Endothelial cell of hepatic sinusoid (primary cell): Measurements from ENCODE around the gene GSTM3.
"Not testable (repeated sequence)": the region's sequence is repeated elsewhere in the genome, so short reads cannot be mapped to it uniquely, and the experiment has no call there.

Experiments
- in situ Hi-C: cut with HindIII; loops from 2 replicates; pipeline ENCODE4 v1.10.0; 2017; ENCODE audit warnings: low sequenced_read_pairs

The GSTM3 gene

DNA sequence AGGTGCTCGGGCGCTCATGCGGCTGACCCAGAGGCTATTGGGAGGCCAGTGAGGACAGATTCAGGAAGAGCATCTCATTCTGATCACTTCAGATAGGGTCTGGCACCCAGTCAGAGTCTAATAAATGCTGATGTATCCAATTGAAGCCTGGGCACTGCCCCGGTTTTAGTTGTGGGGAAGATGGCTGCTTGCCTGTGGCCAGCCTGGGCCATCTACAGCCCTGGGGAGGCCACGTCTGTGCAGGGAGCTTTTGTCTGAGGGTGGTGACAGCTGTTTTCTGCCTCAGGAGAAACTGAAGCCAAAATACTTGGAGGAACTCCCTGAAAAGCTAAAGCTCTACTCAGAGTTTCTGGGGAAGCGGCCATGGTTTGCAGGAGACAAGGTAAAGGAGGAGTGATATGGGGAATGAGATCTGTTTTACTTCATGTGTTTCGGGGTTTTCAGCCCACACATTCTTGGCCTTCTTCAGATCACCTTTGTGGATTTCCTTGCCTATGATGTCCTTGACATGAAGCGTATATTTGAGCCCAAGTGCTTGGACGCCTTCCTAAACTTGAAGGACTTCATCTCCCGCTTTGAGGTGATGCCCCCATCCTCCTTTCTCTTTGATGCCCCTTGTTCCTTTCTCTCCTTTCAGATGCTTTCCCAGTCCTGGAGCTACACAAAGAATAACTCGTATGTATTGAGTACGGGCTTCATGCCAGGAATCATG, 26.0 kb downstream of the GSTM3 start:
- in situ Hi-C loops, result no loop called here

DNA sequence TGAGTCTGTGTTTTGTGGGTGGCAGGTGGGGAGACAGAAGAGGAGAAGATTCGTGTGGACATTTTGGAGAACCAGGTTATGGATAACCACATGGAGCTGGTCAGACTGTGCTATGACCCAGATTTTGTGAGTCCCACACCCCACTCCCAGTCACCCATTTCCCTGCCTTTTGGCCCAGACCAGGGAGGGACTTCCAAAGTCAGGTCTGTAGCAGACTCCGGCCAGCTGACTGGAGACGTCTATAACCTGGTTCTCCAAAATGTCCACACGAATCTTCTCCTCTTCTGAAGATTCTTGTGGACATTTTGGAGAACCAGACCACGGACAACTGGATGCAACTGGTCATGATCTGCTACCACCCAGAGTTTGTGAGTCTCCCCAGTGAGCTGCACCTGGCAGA, 27.2 kb downstream of the GSTM3 start:
- in situ Hi-C loops, result no loop called here

GRCh38 chr1:109712321-109712864, 28.4 kb downstream of the GSTM3 start:
- in situ Hi-C loops, result no loop called here

DNA sequence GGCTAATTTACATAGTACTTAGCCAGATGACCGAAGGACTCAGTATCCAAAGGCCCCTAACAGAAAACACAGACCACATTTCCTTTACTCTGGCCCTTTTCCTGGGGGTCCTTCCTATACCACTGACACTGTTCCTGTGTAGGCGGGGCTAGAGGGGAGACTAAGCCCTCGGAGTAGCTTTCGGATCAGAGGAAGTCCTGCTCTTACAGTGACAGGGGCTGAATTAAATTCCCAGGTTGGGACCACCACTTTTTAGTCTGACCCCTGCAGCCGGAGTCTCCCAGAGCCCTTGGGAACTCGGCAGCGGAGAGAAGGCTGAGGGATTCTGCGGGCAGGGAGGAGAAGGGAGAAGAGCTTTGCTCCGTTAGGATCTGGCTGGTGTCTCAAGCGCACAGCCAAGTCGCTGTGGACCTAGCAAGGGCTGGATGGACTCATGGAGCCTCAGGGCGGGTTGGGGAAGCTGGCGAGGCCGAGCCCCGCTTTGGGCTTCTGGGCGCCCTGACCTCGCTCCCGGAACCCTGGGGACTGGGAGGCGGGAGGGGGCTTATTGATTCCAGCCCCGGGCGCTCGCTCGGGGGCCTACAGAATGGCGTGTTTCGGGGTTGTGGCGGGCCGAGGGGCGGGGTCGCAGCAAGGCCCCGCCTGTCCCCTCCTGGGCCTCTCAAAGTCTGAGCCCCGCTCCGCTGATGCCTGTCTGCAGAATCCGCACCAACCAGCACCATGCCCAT, 29.1 kb downstream of the GSTM3 start, which contains the start of gene GSTM5:
Gene GSTM5, plus strand, starts transcription at position 659 of the 728 bp plus-strand sequence. Its CDS starts 62 bp downstream, at position 721.
- in situ Hi-C loops, result not testable (repeated sequence)

DNA sequence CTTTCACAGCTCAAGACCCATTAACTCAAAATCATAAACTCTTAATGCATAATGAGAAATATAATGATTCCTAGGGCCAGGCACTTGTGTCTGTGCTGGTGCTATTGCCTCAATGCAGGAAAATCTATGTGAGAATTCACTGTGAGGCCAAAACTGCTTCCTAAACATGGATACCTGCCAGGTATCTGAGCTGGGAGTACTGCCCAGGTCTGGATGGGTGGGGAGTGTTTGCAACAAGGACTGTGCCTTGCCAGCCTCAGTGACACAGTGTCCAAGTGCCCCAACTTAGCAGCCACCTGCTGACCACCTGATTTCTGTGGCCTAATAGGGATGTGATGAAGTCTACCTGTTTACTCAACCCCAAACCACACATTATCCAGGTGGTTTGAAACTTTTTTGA, 31.0 kb downstream of the GSTM3 start:
- in situ Hi-C loops, result not testable (repeated sequence)

- in situ Hi-C loops, result not testable (repeated sequence)
Observed at GRCh38 chr1:109708949-109709348, 31.9 kb downstream of the GSTM3 start.

DNA sequence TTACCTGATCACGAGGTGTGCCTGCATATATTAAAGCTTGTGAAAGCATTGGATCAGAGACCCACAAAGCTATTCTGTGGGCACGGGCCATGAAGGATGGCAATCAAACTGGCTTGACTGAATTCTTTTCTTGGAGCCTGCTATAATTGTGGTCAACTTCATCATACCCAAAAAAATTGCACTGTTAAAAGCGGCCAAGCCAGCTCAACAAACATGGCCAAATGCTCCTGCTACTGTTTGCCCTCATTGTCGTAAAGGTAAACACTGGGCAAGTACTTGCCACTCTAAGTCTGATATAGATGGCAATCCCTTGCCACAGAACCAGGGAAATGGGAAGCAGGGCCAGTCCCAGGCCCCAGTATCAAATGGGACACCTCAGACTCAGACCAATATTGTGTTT, 35.4 kb downstream of the GSTM3 start:
- in situ Hi-C loops, result no loop called here

GRCh38 chr1:109704173-109704572, 36.7 kb downstream of the GSTM3 start:
- in situ Hi-C loops, result no loop called here

- in situ Hi-C loops, result not testable (repeated sequence)
Observed at GRCh38 chr1:109702940-109703339, 37.9 kb downstream of the GSTM3 start.

GRCh38 chr1:109697861-109698260, 43.0 kb downstream of the GSTM3 start:
- in situ Hi-C loops, result not testable (repeated sequence)

DNA sequence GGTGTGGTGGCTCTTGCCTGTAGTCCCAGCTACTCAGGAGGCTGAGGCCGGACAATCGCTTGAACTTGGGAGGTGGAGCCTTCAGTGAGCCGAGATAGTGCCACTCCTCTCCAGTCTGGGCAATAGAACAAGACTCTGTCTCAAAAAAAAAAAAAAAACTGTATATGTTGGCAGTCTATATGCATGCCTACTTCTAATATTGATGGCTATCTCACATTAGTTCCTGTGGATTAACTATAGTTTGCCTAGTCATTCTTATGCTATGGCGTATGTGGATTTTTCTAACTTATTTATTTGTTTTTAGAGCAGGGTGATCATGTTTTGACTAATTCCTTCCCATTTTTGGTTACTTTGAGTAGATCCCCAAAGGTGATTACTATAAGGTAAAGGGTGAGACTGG, 43.8 kb downstream of the GSTM3 start:
- in situ Hi-C loops, result no loop called here

DNA sequence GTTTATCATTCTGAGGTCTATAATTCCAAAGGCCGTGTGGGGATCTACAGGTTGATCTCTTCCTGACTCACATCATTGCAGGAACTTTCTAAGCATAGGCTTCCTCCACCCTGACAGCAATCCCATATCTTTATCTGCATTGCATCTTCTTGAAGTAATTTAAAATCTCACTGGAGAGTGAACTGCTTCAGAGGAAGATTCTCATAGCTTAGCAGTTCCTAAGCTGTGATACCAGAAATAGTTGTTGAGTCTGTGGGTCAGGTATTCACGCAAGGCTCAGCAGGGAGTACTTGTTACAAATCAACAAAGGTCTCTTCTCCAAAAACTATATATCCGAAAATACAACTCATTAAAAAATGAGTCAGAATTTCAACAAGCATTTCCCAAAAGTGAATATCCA, 45.7 kb downstream of the GSTM3 start:
- in situ Hi-C loops, result not testable (repeated sequence)

DNA sequence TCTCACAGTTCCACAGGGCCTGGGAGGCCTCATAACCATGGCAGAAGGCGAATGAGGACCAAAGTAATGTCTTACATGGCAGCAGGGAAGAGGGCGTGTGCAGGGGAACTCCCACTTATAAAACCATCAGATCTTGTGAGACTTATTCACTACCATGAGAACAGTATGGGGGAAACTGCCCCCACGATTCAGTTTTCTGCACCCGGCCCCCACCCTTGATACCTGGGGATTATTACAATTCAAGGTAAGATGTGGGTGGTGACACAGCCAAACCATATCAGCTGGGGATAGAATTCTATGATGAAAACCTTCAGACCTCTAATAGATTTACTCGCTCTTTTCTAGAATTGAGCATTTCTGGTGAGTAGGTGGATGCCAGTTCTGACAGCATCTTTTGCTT, 46.4 kb downstream of the GSTM3 start:
- in situ Hi-C loops, result not testable (repeated sequence)

- in situ Hi-C loops, result no loop called here
Observed at GRCh38 chr1:109691759-109692158, 49.1 kb downstream of the GSTM3 start.

GRCh38 chr1:109689844-109690405, 50.9 kb downstream of the GSTM3 start:
- in situ Hi-C loops, result no loop called here

DNA sequence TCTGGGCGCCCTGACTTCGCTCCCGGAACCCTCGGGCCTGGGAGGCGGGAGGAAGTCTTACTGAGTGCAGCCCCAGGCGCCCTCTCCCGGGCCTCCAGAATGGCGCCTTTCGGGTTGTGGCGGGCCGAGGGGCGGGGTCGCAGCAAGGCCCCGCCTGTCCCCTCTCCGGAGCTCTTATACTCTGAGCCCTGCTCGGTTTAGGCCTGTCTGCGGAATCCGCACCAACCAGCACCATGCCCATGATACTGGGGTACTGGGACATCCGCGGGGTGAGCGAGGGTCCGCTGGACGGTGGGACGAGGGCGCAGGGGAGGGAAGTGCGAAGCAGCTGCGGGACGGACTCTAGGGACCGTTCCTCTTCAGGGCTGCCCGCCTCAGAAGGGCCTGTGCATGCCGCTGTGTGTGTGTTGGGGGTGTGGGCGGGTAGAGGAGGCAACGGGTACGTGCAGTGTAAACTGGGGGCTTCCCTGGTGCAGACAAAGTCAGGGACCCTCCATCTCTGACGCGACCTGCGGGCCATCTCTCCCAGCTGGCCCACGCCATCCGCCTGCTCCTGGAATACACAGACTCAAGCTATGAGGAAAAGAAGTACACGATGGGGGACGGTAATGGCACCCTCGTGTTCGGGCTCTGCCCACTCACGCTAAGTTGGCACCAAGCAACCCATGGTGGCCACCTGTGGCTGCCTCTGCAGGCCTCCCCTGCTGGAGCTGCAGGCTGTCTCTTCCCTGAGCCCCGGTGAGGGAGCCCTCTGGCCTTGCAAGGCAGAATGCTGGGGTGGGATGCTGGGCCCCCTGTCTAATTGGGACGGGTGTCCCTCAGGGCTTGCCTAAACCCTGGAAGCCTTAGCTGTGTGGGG, 53.0 kb downstream of the GSTM3 start, which contains the start of gene GSTM1:
Gene GSTM1, plus strand, starts transcription at position 177 of the 859 bp plus-strand sequence. Its CDS starts 57 bp downstream, at position 234.
- in situ Hi-C loops, result no loop called here

GRCh38 chr1:109687109-109687508, 53.7 kb downstream of the GSTM3 start:
- in situ Hi-C loops, result not testable (repeated sequence)

DNA sequence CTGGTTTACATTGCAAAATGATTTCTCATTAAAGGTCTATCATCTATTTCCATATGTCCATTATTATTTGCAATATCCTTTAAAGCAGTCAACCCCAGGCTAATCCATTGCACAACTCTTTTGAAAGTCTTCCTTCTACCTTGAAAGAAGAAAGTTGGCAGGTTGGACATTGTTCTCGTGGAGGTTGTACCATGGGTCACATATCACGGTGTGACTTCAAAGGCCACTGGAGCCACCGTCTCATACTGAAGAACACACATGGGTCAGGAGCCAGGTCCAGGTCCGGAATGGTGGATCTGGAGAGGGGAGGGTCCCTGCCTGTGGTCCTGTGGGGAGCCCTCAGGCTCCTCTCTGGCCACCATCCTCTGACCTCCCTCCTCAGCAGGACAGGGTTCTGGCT, 54.9 kb downstream of the GSTM3 start:
- in situ Hi-C loops, result not testable (repeated sequence)

DNA sequence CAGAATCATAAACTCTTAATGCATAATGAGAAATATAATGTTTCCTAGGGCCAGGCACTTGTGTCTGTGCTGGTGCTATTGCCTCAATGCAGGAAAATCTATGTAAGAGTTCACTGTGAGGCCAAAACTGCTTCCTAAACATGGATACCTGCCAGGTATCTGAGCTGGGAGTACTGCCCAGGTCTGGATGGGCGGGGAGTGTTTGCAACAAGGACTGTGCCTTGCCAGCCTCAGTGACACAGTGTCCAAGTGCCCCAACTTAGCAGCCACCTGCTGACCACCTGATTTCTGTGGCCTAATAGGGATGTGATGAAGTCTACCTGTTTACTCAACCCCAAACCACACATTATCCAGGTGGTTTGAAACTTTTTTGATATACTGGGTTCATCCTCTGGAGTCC, 55.4 kb downstream of the GSTM3 start:
- in situ Hi-C loops, result not testable (repeated sequence)

- in situ Hi-C loops, result not testable (repeated sequence)
Observed at GRCh38 chr1:109684777-109685176, 56.1 kb downstream of the GSTM3 start.
